Peyer's patch (tissue), 4 donors: ENCODE data around the gene NMT1. TPM values are rescaled to one million over a fixed set of nuclear protein-coding genes. Genes with fewer than 3 reads are reported as not detected.

ENCODE experiments used
- DNase-seq, 3 donors: peaks; one replicate each; pipeline ENCODE4 v3.0.0-alpha.2; 2017 to 2019
- H3K27ac ChIP-seq, 4 donors: fragments of 200-600 bp; sonication (generic); one replicate each; pipeline ENCODE4 v1.5.1; 2016 to 2019
- H3K27me3 ChIP-seq, 2 donors: fragments of 200-600 bp; sonication (generic); one replicate each; pipeline ENCODE4 v1.5.1; 2019
- H3K36me3 ChIP-seq, 3 donors: fragments of 200-600 bp; sonication (generic); one replicate each; pipeline ENCODE4 v1.5.1; 2016 to 2019
- H3K4me1 ChIP-seq, 4 donors: fragments of 200-600 bp; sonication (generic); one replicate each; pipeline ENCODE4 v1.5.1; 2016 to 2019
- H3K4me3 ChIP-seq, 4 donors: fragments of 200-600 bp; sonication (generic); 1 replicate in 3 of 4; 2 replicates in 1 of 4; pipeline ENCODE4 v1.5.1; 2016 to 2019; ENCODE audit warnings: mild to moderate bottlenecking in 1 of 4
- H3K9me3 ChIP-seq, 4 donors: fragments of 200-600 bp; sonication (generic); one replicate each; pipeline ENCODE4 v1.5.1; 2016 to 2019; ENCODE audit warnings: mild to moderate bottlenecking in 1 of 4
- CTCF ChIP-seq, 6 experiments: fragments of 450-650 bp in 4 of 6; fragments of 200-600 bp in 2 of 6; sonication (generic) in 1 of 6; IDR thresholded peaks; one replicate each; pipeline ENCODE4 v1.5.1; 2017 to 2019; ENCODE audit warnings: antibody characterized with exemption in 6 of 6, mild to moderate bottlenecking in 3 of 6, moderate library complexity in 1 of 6
- POLR2A ChIP-seq, 2 donors: fragments of 450-650 bp; IDR thresholded peaks; one replicate each; pipeline ENCODE4 v1.5.1; 2017; ENCODE audit warnings: antibody characterized with exemption in 2 of 2, mild to moderate bottlenecking in 2 of 2, moderate library complexity in 2 of 2
- total RNA-seq, 4 donors: library from RNA; depleted of rRNA; stranded (reverse); fragments of >200 nt; gene quantifications; one replicate each; pipeline ENCODE4 v1.1.0, GENCODE V29; 2016

Gene NMT1
- total RNA-seq, 4 donors from 2014 or later: 60.9 to 111 (median 77.1) TPM

GRCh38 chr17:45125509-45125908, 64.4 kb downstream of the NMT1 start:
- Histone ChIP-seq H3K27me3 (no peaks in the 10 kb centered on the region), H3K4me3 (no peak overlapping the region), H3K9me3 (no peaks in the 10 kb centered on the region), H3K36me3 (no peaks in the 10 kb centered on the region), H3K27ac (no peak overlapping the region), H3K4me1 (peaks cover 0 to 59% (median 10%) of the 10 kb centered on the region in 4 donors)
- DNase-seq: no peak
- TF ChIP-seq CTCF (IDR thresholded peaks at IDR 0.05) (no peak), POLR2A (IDR thresholded peaks at IDR 0.05) (no peak)

GRCh38 chr17:45127207-45127547, 66.1 kb downstream of the NMT1 start:
- no peak for DNase-seq
- H3K27ac ChIP-seq: peak overlapping the region in 2 of 4 donors; percentile 53 to 72
- H3K9me3 ChIP-seq: no peaks in the 10 kb centered on the region
- H3K27me3 ChIP-seq: no peaks in the 10 kb centered on the region
- no peak for TF ChIP-seq CTCF (IDR thresholded peaks at IDR 0.05)
- no peak for TF ChIP-seq POLR2A (IDR thresholded peaks at IDR 0.05)
- peaks cover 8 to 70% (median 12%) of the 10 kb centered on the region in 4 donors for H3K4me1 ChIP-seq
- H3K4me3 ChIP-seq: no peak overlapping the region
- H3K36me3 ChIP-seq: no peaks in the 10 kb centered on the region

- peak overlapping the region in 1 of 4 donors; percentile 11 for H3K4me3 ChIP-seq
- peak overlapping the region in 3 of 4 donors; percentile 2 to 72 (median 53) for H3K27ac ChIP-seq
- H3K36me3 ChIP-seq: no peaks in the 10 kb centered on the region
- H3K9me3 ChIP-seq: no peaks in the 10 kb centered on the region
- H3K4me1 ChIP-seq: peaks cover 8 to 64% (median 12%) of the 10 kb centered on the region in 4 donors
- H3K27me3 ChIP-seq: no peaks in the 10 kb centered on the region
- DNase-seq: peak in 2 of 3 donors; percentile 80 to 84
- TF ChIP-seq CTCF (IDR thresholded peaks at IDR 0.05) (no peak), POLR2A (IDR thresholded peaks at IDR 0.05) (no peak)
Observed at GRCh38 chr17:45127548-45128300, 66.6 kb downstream of the NMT1 start.

GRCh38 chr17:45128331-45128730, 67.2 kb downstream of the NMT1 start:
- H3K9me3 ChIP-seq: no peaks in the 10 kb centered on the region
- no peaks in the 10 kb centered on the region for H3K27me3 ChIP-seq
- no peak for TF ChIP-seq POLR2A (IDR thresholded peaks at IDR 0.05)
- H3K36me3 ChIP-seq: no peaks in the 10 kb centered on the region
- no peak for DNase-seq
- H3K27ac ChIP-seq: peak overlapping the region in 3 of 4 donors; percentile 2 to 72 (median 53)
- peak overlapping the region in 1 of 4 donors; percentile 11 for H3K4me3 ChIP-seq
- peaks cover 8 to 59% (median 11%) of the 10 kb centered on the region in 4 donors for H3K4me1 ChIP-seq

- peaks cover 7 to 53% (median 9%) of the 10 kb centered on the region in 4 donors for H3K4me1 ChIP-seq
- TF ChIP-seq POLR2A (IDR thresholded peaks at IDR 0.05) (no peak), CTCF (IDR thresholded peaks at IDR 0.05) (no peak)
- no peak overlapping the region for H3K4me3 ChIP-seq
- H3K27ac ChIP-seq: peak overlapping the region in 1 of 4 donors; percentile 67
- no peak for DNase-seq
- no peaks in the 10 kb centered on the region for H3K27me3 ChIP-seq
- H3K36me3 ChIP-seq: no peaks in the 10 kb centered on the region
- no peaks in the 10 kb centered on the region for H3K9me3 ChIP-seq
Observed at GRCh38 chr17:45128989-45129388, 67.9 kb downstream of the NMT1 start.

GRCh38 chr17:45129426-45129939, 68.4 kb downstream of the NMT1 start:
- peak overlapping the region in 1 of 4 donors; percentile 67 for H3K27ac ChIP-seq
- no peak for DNase-seq
- TF ChIP-seq CTCF (IDR thresholded peaks at IDR 0.05) (no peak), POLR2A (IDR thresholded peaks at IDR 0.05) (no peak)

More at GRCh38 chr17:45129426-45129939, 68.4 kb downstream of the NMT1 start:
- peaks cover 5 to 48% (median 7%) of the 10 kb centered on the region in 4 donors for H3K4me1 ChIP-seq
- H3K36me3 ChIP-seq: no peaks in the 10 kb centered on the region
- no peak overlapping the region for H3K4me3 ChIP-seq
- H3K9me3 ChIP-seq: no peaks in the 10 kb centered on the region
- no peaks in the 10 kb centered on the region for H3K27me3 ChIP-seq
